H1 (cell line): ENCODE measurements around the gene IRS1. TPM values are rescaled to one million over a fixed set of nuclear protein-coding genes. Genes with fewer than 3 reads are reported as not detected.

Experiments
- CTCF ChIA-PET: fragments of 300-600 bp; sonication (Branson Sonifier 250); formaldehyde crosslinking; loops from one replicate; lab custom pipeline; 2021; ENCODE audit not compliant: partially characterized antibody; lab: Charles Lee
- POLR2A ChIA-PET: fragments of 300-600 bp; sonication (Branson Sonifier 250); formaldehyde crosslinking; loops from one replicate; lab custom pipeline; 2021; ENCODE audit warnings: inconsistent platforms; ENCODE audit not compliant: partially characterized antibody; lab: Charles Lee
- DNase-seq, 2 experiments: peaks; one replicate each; pipeline versions ENCODE4 v3.0.0 to v3.0.0-alpha.2; 2010 to 2022; ENCODE audit warnings: low spot score in 2 of 2, low read depth in 1 of 2, mixed read lengths in 1 of 2
- FAIRE-seq: peaks from 2 replicates; lab custom pipeline; 2011; peaks lifted over from hg19 to GRCh38; lab: Jason Lieb, UNC
- H2AFZ ChIP-seq: 2 replicates; pipeline ENCODE4 v1.8.1; 2012; ENCODE audit warnings: low read length, inconsistent platforms
- H2AK5ac ChIP-seq: 2 replicates; pipeline ENCODE4 v1.6.1; 2013; ENCODE audit warnings: low read depth, low read length
- H2BK120ac ChIP-seq: replicated peaks from 2 replicates; pipeline ENCODE3; 2013; ENCODE audit warnings: low read depth, low read length, inconsistent platforms
- H2BK12ac ChIP-seq: 2 replicates; pipeline ENCODE4 v1.6.1; 2013; ENCODE audit warnings: low read depth, low read length
- H2BK15ac ChIP-seq: 2 replicates; pipeline ENCODE4 v1.6.1; 2013; ENCODE audit warnings: low read length
- H2BK20ac ChIP-seq: 2 replicates; pipeline ENCODE4 v1.6.1; 2013; ENCODE audit warnings: low read length
- H2BK5ac ChIP-seq: 2 replicates; pipeline ENCODE4 v1.6.1; 2013; ENCODE audit warnings: low read depth, low read length
- H3K14ac ChIP-seq: 2 replicates; pipeline ENCODE4 v1.6.1; 2013; ENCODE audit warnings: inconsistent platforms; ENCODE audit not compliant: insufficient read length
- H3K18ac ChIP-seq: 2 replicates; pipeline ENCODE4 v1.6.1; 2013; ENCODE audit warnings: low read length; ENCODE audit errors: extremely low read depth
- H3K23ac ChIP-seq: 2 replicates; pipeline ENCODE4 v1.6.1; 2013; ENCODE audit warnings: inconsistent platforms; ENCODE audit not compliant: insufficient read length
- H3K23me2 ChIP-seq: 2 replicates; pipeline ENCODE4 v1.6.1; 2013; ENCODE audit warnings: low read depth, low read length
- H3K27ac ChIP-seq: 2 replicates; pipeline ENCODE4 v1.6.1; 2011; ENCODE audit warnings: low read depth, low read length, inconsistent platforms
- H3K27me3 ChIP-seq, 4 experiments: replicated peaks in 1 of 4; 1 replicate in 1 of 4; 2 replicates in 3 of 4; pipeline versions ENCODE4 v1.6.1 to v1.8.1; 2011 to 2013; ENCODE audit warnings: low read length in 3 of 4, mild to moderate bottlenecking in 3 of 4, inconsistent platforms in 2 of 4, mixed read lengths in 2 of 4, moderate library complexity in 1 of 4; ENCODE audit not compliant: control insufficient read depth in 3 of 4, insufficient read depth in 3 of 4; ENCODE audit errors: extremely low read depth in 1 of 4
- H3K36me3 ChIP-seq, 4 experiments: 2 replicates each; pipeline versions ENCODE4 v1.6.1 to v1.8.1; 2011 to 2013; ENCODE audit warnings: mild to moderate bottlenecking in 4 of 4, low read length in 3 of 4, moderate library complexity in 2 of 4, control low read depth in 1 of 4, inconsistent platforms in 1 of 4; ENCODE audit not compliant: insufficient read depth in 4 of 4, control insufficient read depth in 2 of 4
- H3K4ac ChIP-seq: replicated peaks from 2 replicates; pipeline ENCODE3; 2013; ENCODE audit warnings: low read length, low read depth, mixed read lengths, inconsistent platforms; ENCODE audit not compliant: insufficient read length
- H3K4me1 ChIP-seq, 4 experiments: replicated peaks in 1 of 4; 1 replicate in 1 of 4; 2 replicates in 3 of 4; pipeline versions ENCODE4 v1.6.1 to v1.8.1; 2011 to 2013; ENCODE audit warnings: low read length in 3 of 4, inconsistent platforms in 2 of 4, mixed read lengths in 1 of 4; ENCODE audit not compliant: insufficient read depth in 4 of 4, control insufficient read depth in 3 of 4
- H3K4me2 ChIP-seq, 2 experiments: 2 replicates each; pipeline versions ENCODE4 v1.6.1 to v1.8.1; 2011 to 2013; ENCODE audit warnings: low read depth in 2 of 2, low read length in 2 of 2, control low read depth in 1 of 2, inconsistent platforms in 1 of 2, mild to moderate bottlenecking in 1 of 2; ENCODE audit not compliant: insufficient read depth in 1 of 2
- H3K4me3 ChIP-seq, 4 experiments: fragments of 200-600, 300-600 bp in 1 of 4; sonication (generic), shearing (Covaris generic), sonication (Bioruptor Twin) in 1 of 4; 2 replicates each; pipeline versions ENCODE4 v1.5.1 to v1.8.1; 2011 to 2016; ENCODE audit warnings: low read length in 4 of 4, low read depth in 3 of 4, control low read depth in 2 of 4, inconsistent platforms in 2 of 4, mild to moderate bottlenecking in 2 of 4, mixed read lengths in 1 of 4, moderate library complexity in 1 of 4; ENCODE audit not compliant: insufficient read depth in 2 of 4; ENCODE audit errors: extremely low read depth in 1 of 4
- H3K56ac ChIP-seq: replicated peaks from 2 replicates; pipeline ENCODE3; 2013; ENCODE audit warnings: low read depth, mild to moderate bottlenecking, mixed read lengths, low read length, inconsistent platforms; ENCODE audit not compliant: insufficient read length
- H3K79me1 ChIP-seq: 2 replicates; pipeline ENCODE4 v1.6.1; 2013; ENCODE audit warnings: low read depth, low read length, control low read depth
- H3K79me2 ChIP-seq, 2 experiments: 2 replicates each; pipeline versions ENCODE4 v1.6.1 to v1.8.1; 2012 to 2013; ENCODE audit warnings: low read length in 2 of 2, mild to moderate bottlenecking in 2 of 2, inconsistent platforms in 1 of 2; ENCODE audit not compliant: insufficient read depth in 2 of 2, control insufficient read depth in 1 of 2
- H3K9ac ChIP-seq, 4 experiments: replicated peaks in 1 of 4; 1 replicate in 1 of 4; 2 replicates in 3 of 4; pipeline versions ENCODE4 v1.6.1 to v1.8.1; 2011 to 2013; ENCODE audit warnings: low read depth in 3 of 4, low read length in 3 of 4, control low read depth in 2 of 4, mild to moderate bottlenecking in 2 of 4, moderate library complexity in 2 of 4, inconsistent platforms in 1 of 4; ENCODE audit errors: extremely low read depth in 1 of 4
- H3K9me3 ChIP-seq, 2 experiments: 2 replicates each; pipeline versions ENCODE4 v1.6.1 to v1.8.1; 2012 to 2013; ENCODE audit warnings: mild to moderate bottlenecking in 2 of 2, moderate library complexity in 2 of 2, control low read depth in 1 of 2, inconsistent platforms in 1 of 2, low read depth in 1 of 2, low read length in 1 of 2, mixed read lengths in 1 of 2; ENCODE audit not compliant: insufficient read depth in 2 of 2
- H4K20me1 ChIP-seq, 2 experiments: replicated peaks in 1 of 2; 2 replicates each; pipeline versions ENCODE3 to v1.8.1; 2011 to 2013; ENCODE audit warnings: inconsistent platforms in 2 of 2, low read length in 2 of 2, mild to moderate bottlenecking in 1 of 2; ENCODE audit not compliant: insufficient read depth in 2 of 2, control insufficient read depth in 1 of 2
- H4K5ac ChIP-seq: 2 replicates; pipeline ENCODE4 v1.6.1; 2013; ENCODE audit warnings: low read length, low read depth, mixed read lengths, inconsistent platforms; ENCODE audit not compliant: insufficient read length
- H4K8ac ChIP-seq: 2 replicates; pipeline ENCODE4 v1.8.0; 2013; ENCODE audit warnings: mild to moderate bottlenecking, moderate library complexity, low read length, inconsistent platforms; ENCODE audit not compliant: insufficient read depth; ENCODE audit errors: extremely low read depth
- H4K91ac ChIP-seq: replicated peaks from 2 replicates; pipeline ENCODE3; 2013; ENCODE audit warnings: low read length, mixed read lengths, inconsistent platforms; ENCODE audit not compliant: insufficient read length
- CBX5 ChIP-seq: fragments of 300-800, 300-1000 bp; sonication (generic); IDR thresholded peaks from 2 replicates; pipeline ENCODE4 v1.7.1; 2016; ENCODE audit warnings: antibody characterized with exemption, low read length, low read depth
- HDAC6 ChIP-seq: IDR thresholded peaks from one replicate; pipeline ENCODE4 v1.7.1; 2012; ENCODE audit warnings: low read depth, mild to moderate bottlenecking, inconsistent platforms, low read length, moderate library complexity
- JUN ChIP-seq: IDR thresholded peaks from 2 replicates; pipeline ENCODE4 v1.6.1; 2011; ENCODE audit warnings: low read depth, mild to moderate bottlenecking, improper control_type of control experiment, low read length
- KDM4A ChIP-seq: IDR thresholded peaks from one replicate; pipeline ENCODE4 v1.7.1; 2012; ENCODE audit warnings: low read depth, mild to moderate bottlenecking, moderate library complexity, low read length, inconsistent platforms; ENCODE audit not compliant: severe bottlenecking
- MAFK ChIP-seq: IDR thresholded peaks from 2 replicates; pipeline ENCODE4 v1.6.1; 2012; ENCODE audit warnings: low read depth, mild to moderate bottlenecking, improper control_type of control experiment, low read length
- NANOG ChIP-seq: IDR thresholded peaks from 2 replicates; pipeline ENCODE4 v1.6.1; 2011; ENCODE audit warnings: low read length, low read depth, mild to moderate bottlenecking, inconsistent platforms; ENCODE audit not compliant: insufficient read depth, poor library complexity, severe bottlenecking
- POLR2AphosphoS5 ChIP-seq: IDR thresholded peaks from 2 replicates; pipeline ENCODE4 v1.6.1; 2011; ENCODE audit warnings: low read depth, low read length
- SAP30 ChIP-seq: fragments of 300-600 bp; sonication (generic); IDR thresholded peaks from 2 replicates; pipeline ENCODE4 v1.7.1; 2012; ENCODE audit warnings: low read length, moderate library complexity, mild to moderate bottlenecking, inconsistent platforms; ENCODE audit not compliant: insufficient read depth, insufficient replicate concordance
- TEAD4 ChIP-seq: IDR thresholded peaks from 2 replicates; pipeline ENCODE4 v1.6.1; 2012; ENCODE audit warnings: low read depth, low read length, inconsistent platforms, mixed read lengths
- ZNF274 ChIP-seq: IDR thresholded peaks from 2 replicates; pipeline ENCODE4 v1.7.0; 2012; ENCODE audit warnings: low read length, borderline replicate concordance; ENCODE audit errors: extremely low read depth
- WGBS, 2 experiments: shearing (Covaris generic) in 1 of 2; methylation state at CpG; one replicate each; pipeline versions ENCODE4 v1.1.6 to v1.1.7; 2013 to 2015; ENCODE audit warnings: low lambda C conversion rate in 2 of 2, mixed read lengths in 2 of 2, inconsistent platforms in 1 of 2, low coverage in 1 of 2, missing lambda C conversion rate in 1 of 2; ENCODE audit not compliant: insufficient replicate concordance in 2 of 2, insufficient coverage in 1 of 2, insufficient read length in 1 of 2; ENCODE audit errors: extremely low coverage in 1 of 2, missing lambda C conversion rate in 1 of 2; 5-methylcytosine and 5-hydroxymethylcytosine counted together
- polyA plus RNA-seq, 7 experiments: library from polyadenylated mRNA; depleted of rRNA in 3 of 7; stranded (reverse) in 5 of 7; unstranded in 2 of 7; fragments of >200 nt in 5 of 7; fragments of 200-250 nt in 2 of 7; gene quantifications; 1 replicate in 5 of 7; 2 replicates in 1 of 7; 4 replicates in 1 of 7; pipeline versions ENCODE4 v1.2.1 to v1.2.3, GENCODE V29; 2011 to 2013; ENCODE audit warnings: missing spikeins in 2 of 7, mixed read lengths in 2 of 7
- total RNA-seq: library from RNA; stranded (reverse); fragmentation: NEBNext Ultra II Directional; extraction: Animal tissue kit (Norgen Biotek cat#: 25700); gene quantifications from 2 replicates; pipeline ENCODE4 v1.2.1, GENCODE V29; 2021
- TF ChIP-seq, protein P1 (sequence below): IDR thresholded peaks from 2 replicates; pipeline ENCODE4 v1.6.1; 2012; ENCODE audit warnings: low read length, inconsistent platforms

The IRS1 gene
- total and polyA plus RNA-seq, 2 of the 8 experiments (the other 6 are each of a cell fraction or from before 2014, with no cell fraction given): 9.1 to 26.9 TPM

DNA sequence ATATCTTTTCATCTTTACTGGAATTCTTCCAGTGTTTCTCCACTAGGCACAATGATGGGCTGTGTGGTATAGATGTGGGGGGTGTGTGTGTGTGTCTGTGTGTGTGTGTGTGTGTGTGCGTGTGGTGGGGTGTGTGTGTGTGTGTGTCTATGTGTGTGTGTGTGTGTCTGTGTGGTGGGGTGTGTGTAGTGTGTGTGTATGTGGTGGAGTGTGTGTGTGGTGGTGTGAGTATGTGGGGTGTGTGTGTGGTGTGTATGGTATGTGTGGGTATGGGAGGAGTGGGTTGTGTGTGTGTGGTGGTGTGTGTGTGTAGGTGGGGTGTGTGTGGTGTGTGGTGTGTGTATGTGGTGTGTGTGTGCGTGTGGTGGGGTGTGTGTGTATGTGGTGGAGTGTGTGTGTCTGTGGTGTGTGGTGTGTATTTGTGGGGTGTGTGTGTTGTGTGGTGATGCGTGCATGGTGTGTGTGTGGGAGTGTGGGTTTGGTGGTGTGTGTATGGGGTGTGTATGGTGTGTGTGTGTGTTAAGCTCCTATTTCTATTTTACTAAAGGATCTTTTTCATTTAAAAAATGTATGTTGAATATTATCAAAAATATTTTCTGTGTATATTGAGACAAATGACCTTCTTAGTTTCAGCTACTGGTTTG lies 84.2 kb downstream of the IRS1 start:
- 68% methylated on average over 3 of the region's 3 CpGs; no CpG with 5 or more reads in 1 of the 2 experiments for WGBS, 2 experiments
- no peak overlapping the region for H3K14ac ChIP-seq
- no peak for DNase-seq
- no peaks in the 10 kb centered on the region for H3K79me1 ChIP-seq
- H2BK15ac ChIP-seq: peak overlapping the region; percentile 83; the same call in 1 of the 2 replicates
- ChIA-PET CTCF (no interaction called here), POLR2A (no interaction called here)
- peaks cover 0 to 5% of the 10 kb centered on the region in 2 experiments for H4K20me1 ChIP-seq
- H3K9me3 ChIP-seq: no peaks in the 10 kb centered on the region
- peak overlapping the region; percentile 65 for H4K91ac ChIP-seq
- no peak overlapping the region for H2BK20ac ChIP-seq
- no peak overlapping the region for H2AK5ac ChIP-seq
- H3K4me2 ChIP-seq: no peak overlapping the region
- H3K4me1 ChIP-seq: no peaks in the 10 kb centered on the region
- no peaks in the 10 kb centered on the region for H3K27me3 ChIP-seq
- no peaks in the 10 kb centered on the region for H3K79me2 ChIP-seq
- no peak overlapping the region for H3K9ac ChIP-seq
- peak overlapping the region; percentile 32 for H3K23ac ChIP-seq
- H4K8ac ChIP-seq: no peak overlapping the region
- H3K18ac ChIP-seq: no peak overlapping the region
- H3K4ac ChIP-seq: peak overlapping the region; percentile 93
- peak overlapping the region; percentile 99 for H3K56ac ChIP-seq
- H2BK5ac ChIP-seq: peak overlapping the region; percentile 72; the same call in 1 of the 2 replicates
- no peak overlapping the region for H3K4me3 ChIP-seq
- no peak overlapping the region for H2AFZ ChIP-seq
- FAIRE-seq: no peak
- peaks cover 5% of the 10 kb centered on the region; the same call in 1 of the 2 replicates for H3K23me2 ChIP-seq
- H2BK120ac ChIP-seq: no peak overlapping the region
- no peaks in the 10 kb centered on the region for H3K36me3 ChIP-seq
- no peak overlapping the region for H4K5ac ChIP-seq
- H2BK12ac ChIP-seq: no peak overlapping the region; the same call in 1 of the 2 replicates
- H3K27ac ChIP-seq: no peak overlapping the region
- no peak for TF ChIP-seq ZNF274
- no peak for TF ChIP-seq MAFK
- TF ChIP-seq HDAC6: no peak
- no peak for TF ChIP-seq JUN
- no peak for TF ChIP-seq TEAD4
- no peak for TF ChIP-seq CBX5
- TF ChIP-seq POLR2AphosphoS5: no peak
- no peak for TF ChIP-seq SAP30
- TF ChIP-seq, protein P1, sequence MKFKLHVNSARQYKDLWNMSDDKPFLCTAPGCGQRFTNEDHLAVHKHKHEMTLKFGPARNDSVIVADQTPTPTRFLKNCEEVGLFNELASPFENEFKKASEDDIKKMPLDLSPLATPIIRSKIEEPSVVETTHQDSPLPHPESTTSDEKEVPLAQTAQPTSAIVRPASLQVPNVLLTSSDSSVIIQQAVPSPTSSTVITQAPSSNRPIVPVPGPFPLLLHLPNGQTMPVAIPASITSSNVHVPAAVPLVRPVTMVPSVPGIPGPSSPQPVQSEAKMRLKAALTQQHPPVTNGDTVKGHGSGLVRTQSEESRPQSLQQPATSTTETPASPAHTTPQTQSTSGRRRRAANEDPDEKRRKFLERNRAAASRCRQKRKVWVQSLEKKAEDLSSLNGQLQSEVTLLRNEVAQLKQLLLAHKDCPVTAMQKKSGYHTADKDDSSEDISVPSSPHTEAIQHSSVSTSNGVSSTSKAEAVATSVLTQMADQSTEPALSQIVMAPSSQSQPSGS: no peak
- no peak for TF ChIP-seq KDM4A
- TF ChIP-seq NANOG: no peak
